GM21423 (cell line): ENCODE measurements around the gene SPTSSA.
"Not testable (repeated sequence)": the region's sequence is repeated elsewhere in the genome, so short reads cannot be mapped to it uniquely, and the experiment has no call there.

Experiments
- ATAC-seq: cut with Tn5 transposase; IDR thresholded peaks from one replicate; pipeline ENCODE4 v1.9.1; 2021; ENCODE audit warnings: mild to moderate bottlenecking, moderate library complexity; ENCODE audit not compliant: unreplicated experiment

SPTSSA gene, protein sequence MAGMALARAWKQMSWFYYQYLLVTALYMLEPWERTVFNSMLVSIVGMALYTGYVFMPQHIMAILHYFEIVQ

DNA sequence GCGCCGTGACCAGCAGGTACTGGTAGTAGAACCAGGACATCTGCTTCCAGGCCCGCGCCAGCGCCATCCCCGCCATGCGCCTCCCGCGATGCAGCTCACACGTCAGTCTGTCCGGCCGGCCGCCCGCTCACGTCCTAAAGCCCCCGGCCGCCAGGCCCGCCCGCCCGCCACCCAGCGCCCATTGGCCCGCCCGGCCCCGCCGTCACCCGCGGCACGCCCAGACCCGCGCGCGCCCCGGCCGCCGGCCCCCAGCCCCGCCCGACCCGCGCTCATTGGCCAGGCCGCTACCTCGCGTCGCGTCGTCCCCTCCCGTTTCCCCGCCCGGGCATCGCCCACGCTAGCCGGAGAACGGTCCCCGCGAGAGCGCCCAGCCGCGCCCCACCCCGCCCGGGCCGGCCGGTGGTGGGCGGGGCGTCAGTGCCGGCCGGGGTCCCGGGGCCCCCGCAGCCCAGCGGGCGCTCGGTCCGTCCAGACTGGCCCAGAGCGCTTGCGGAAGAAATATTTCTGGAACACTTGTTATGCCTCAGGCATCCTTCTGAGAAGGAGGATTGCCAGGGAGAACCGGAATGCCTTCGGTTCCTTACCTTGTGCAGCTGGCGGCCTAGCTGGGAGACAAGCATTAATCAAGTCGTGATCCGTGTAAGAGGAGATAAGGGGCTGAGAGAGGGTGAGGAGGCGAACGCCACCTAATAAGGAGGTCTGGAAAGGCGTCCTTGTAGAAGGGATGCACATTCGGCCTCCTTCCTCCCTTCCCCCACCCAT lies at the start of gene SPTSSA:
SPTSSA (minus strand) TSS at position 109 of the 762 bp plus-strand sequence; CDS start at position 76, 33 bp downstream.
- ATAC-seq, result peak; percentile 89

- no peak for ATAC-seq
These were observed 45.8 kb upstream of the SPTSSA start for GRCh38 chr14:34507884-34508283.

DNA sequence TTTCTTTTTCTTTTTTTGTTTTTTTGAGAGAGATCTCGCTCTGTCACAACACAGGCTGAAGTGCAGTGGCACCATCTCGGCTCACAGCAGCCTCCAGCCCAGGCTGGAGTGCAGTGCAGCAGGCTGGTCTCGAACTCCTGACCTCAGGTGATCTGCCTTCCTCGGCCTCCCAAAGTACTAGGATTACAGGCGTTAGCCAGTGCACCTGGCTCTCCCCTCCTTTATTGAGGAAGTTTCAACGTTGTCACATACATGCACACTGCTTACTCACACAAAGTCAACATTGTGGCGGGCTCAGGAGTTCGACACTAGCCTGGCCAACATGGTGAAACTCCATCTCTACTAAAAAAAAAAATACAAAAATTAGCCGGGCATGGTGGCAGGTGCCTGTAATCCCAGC lies 45.4 kb upstream of the SPTSSA start:
- ATAC-seq, result no peak

DNA sequence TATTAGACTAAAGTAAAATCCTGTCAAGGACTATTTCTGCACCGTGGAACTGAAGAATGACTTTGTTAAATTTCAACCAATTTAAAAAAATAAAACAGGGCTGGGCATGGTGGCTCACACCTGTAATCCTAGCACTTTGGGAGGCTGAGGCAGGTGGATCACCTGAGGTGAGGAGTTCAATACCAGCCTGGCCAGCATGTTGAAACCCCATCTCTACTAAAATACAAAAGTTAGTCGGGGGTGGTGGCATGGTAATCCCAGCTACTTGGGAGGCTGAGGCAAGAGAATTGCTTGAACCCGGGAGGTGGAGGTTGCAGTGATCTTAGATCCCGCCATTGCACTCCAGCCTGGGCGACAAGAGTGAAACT lies 43.1 kb upstream of the SPTSSA start:
- ATAC-seq, result not testable (repeated sequence)

GRCh38 chr14:34504027-34504426 lies 42.0 kb upstream of the SPTSSA start:
- ATAC-seq, result not testable (repeated sequence)

DNA sequence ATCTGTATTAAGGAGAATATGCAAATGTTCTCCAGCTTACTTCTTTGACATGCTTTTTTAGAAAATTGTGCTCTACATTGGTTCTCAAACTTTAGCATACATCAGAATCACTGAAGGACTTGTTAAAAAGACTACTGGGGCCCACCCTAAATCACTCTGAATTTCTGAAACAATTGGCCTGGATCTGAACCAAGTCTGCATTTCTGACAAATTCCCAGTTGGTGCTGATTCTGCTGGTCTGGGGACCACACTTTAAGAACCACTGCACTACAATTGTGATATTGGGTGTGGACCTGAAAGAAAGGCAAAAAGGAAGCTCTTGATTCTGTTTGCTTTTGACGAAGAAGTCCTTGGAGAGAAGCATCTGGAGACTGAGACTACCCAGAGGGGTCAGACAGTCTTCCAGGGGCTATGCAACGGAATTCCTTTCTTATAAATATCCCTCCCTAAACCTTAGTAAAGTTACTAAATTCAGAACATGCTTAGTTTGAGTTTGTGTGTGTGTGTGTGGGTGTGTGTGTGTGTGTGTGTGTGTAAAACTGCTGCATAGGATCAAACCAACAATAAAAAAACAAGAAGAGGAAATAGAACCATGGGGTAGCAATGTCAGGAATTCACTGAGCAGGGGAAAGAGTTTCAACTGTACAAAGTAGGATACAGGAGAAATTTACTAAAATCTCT lies 40.6 kb upstream of the SPTSSA start:
- no peak for ATAC-seq

GRCh38 chr14:34502001-34502400 lies 40.0 kb upstream of the SPTSSA start:
- ATAC-seq, result no peak

GRCh38 chr14:34501004-34501580 lies 39.1 kb upstream of the SPTSSA start:
- ATAC-seq, result no peak

DNA sequence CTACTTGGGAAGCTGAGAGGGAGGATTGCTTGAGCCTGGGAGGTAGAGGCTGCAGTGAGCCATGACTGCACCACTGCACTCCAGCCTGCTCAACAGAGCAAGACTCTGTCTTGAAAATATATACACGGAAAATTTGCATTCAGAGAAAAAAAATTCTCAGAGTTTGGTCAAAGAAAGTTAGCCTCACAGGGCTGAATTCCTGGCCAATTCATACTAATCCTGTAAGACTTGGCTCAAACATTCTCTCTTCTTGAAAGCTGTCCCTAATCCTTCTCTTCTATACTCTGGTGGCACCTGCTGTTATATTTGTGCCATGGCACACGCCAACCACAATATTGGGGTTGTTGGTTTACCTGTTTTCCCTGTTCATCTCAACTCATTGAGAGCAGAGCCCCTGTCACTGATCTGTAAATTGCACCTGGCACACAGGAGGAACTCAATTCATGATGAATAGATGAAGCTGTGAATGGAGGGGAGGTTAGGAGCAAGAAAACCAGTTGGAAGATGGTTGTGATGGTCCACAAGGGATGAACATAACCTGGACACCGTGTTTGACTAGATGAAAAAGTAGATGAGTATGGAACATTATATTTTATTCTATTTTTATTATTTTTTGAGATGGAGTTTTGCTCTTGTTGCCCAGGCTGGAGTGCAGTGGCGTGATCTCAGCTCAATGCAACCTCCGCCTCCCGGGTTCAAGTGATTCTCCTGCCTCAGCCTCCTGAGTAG lies 36.8 kb upstream of the SPTSSA start:
- no peak for ATAC-seq

GRCh38 chr14:34496679-34497513 lies 34.9 kb upstream of the SPTSSA start:
- ATAC-seq, result no peak

- no peak for ATAC-seq
These were observed 34.1 kb upstream of the SPTSSA start for GRCh38 chr14:34496007-34496678.

DNA sequence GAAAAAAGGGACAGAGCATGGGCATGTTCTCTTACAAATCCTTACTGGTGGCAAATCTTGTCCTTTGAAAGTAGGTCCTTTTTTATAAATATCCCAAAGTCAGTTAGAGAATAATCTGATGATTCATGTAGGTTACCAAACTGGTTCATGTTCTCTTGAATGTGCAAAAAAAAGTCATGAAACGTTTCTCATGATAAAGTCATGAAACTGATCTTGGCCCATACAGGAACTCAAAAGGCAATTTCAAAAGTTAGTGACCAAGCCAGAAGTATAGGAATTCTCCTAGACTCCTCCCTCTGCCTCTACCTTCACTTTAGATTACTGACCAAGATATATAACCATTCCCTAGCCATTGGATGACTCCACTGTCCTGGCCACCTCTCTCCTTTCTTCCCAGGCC lies 27.3 kb upstream of the SPTSSA start:
- ATAC-seq, result no peak

DNA sequence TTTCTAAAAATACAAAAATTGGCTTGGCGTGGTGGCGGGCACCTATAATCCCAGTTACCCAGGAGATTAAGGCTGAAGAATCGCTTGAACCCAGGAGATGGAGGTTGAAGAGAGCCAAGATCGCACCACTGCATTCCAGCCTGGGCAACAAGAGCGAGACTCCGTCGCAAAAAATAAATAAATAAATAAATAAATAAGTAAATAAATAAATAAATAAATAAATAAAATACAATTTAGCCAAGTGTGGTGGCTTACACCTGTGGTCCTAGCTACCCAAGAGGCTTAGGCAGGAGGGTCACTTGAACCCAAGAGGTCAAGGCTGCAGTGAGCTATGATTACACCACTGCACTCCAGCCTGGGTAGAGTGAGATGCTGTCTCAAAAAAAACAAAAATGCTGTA lies 26.5 kb upstream of the SPTSSA start:
- no peak for ATAC-seq

DNA sequence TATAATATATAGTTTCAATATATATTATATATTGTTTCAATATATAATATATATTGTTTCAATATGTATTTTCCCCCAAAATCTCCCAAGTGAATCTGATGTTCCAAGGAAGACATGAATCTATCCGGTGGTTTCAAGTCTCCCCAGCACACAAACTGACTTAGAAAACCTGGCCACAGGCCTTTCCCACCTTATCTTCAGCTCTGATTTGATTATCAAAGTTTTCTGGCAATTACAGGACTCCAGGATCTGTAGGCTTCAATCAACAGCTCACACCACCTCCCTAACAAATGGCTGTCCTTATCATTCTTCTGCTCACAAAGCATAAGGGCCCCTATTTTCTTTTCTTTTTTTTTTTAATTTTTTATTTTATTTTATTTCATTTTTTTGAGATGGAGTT lies 22.7 kb upstream of the SPTSSA start:
- no peak for ATAC-seq

GRCh38 chr14:34482463-34482862 lies 20.4 kb upstream of the SPTSSA start:
- no peak for ATAC-seq

- ATAC-seq, result no peak
These were observed 17.7 kb upstream of the SPTSSA start for GRCh38 chr14:34479694-34480093.

DNA sequence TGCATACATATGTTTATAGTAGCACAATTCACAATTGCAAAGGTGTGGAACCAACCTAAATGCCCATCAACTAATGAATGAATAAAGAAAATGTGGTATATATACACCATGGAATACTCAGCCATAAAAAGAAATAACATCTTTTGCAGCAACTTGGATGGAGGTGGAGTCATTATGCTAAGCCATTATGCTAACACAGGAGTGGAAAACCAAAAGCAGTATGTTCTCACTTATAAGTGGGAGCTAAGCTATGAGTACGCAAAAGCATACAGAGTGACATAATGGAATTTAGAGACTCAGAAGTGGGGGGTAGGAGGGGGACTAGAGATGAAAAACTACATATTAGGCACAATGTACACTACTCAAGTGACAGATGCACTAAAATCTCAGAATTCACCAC lies 16.2 kb upstream of the SPTSSA start:
- ATAC-seq, result no peak

- ATAC-seq, result not testable (repeated sequence)
These were observed 14.0 kb upstream of the SPTSSA start for GRCh38 chr14:34476036-34476435.

DNA sequence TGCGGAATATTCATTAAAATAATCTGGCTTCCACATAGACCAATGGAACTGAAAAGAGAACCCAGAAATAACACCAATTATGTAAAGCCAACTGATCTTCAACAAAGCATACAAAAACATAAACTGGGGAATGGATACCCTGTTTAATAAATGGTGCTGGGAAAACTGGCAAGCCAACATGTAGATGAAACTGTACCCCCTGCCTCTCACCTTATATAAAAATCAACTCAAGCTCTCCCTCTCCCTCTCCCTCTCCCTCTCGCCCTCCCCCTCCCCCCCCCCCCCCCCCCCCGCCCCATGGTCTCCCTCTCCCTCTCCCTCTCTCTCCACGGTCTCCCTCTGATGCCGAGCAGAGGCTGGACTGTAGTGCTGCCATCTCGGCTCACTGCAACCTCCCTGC lies 13.1 kb upstream of the SPTSSA start:
- no peak for ATAC-seq

DNA sequence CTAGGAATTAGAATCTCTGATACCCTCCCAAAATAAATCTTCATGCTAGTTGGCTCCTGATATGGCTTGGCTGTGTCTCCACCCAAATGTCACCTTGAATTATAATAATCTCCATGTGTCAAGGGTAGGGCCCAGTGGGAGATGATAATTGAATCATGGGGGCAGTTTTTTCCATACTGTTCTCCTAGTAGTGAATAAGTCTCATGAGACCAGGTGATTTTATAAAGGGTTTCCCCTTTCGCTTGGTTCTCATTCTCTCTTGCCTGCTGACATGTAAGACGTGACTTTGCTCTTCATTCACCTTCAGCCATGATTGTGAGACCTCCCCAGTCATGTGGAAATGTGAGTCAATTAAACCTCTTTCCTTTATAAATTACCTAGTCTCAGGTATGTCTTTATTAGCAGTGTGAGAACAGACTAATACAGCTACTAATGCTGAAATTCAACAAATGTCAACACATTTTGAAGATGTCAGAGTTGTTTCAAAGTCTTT lies 12.2 kb upstream of the SPTSSA start:
- no peak for ATAC-seq
